ENCODE data around the gene LEAP2. TPM values are rescaled to one million over a fixed set of nuclear protein-coding genes. Genes with fewer than 3 reads are reported as not detected.

The LEAP2 gene
- total RNA-seq, 1 experiment from 2014 or later: 1.1 TPM

DNA sequence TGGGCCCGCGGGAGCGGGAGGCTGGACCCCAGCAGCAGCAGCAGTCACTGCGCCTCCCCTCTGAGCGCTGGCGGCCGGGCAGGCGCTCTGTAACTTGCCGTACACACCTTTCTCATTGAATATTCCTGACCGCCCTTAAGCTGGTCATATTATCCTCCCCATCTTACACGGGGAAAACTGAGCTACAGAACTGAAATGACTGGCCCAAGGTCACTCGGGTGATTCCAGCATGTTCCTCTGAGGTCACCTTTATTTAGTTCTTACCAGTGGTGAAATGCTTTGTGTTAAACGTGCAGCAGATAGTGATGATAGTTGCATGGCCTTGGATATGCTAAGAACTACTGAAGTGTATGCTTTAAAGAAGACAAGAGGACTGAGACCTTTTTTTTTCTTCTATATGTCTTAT lies 6.4 kb upstream of the LEAP2 start:
- in situ Hi-C loops (cut with HindIII; ENCODE audit: low pct_unique_long_range_greater_than_20kb, low sequenced_read_pairs): no loop called here
- DNase-seq (ENCODE audit: low read depth, low spot score): no peak

DNA sequence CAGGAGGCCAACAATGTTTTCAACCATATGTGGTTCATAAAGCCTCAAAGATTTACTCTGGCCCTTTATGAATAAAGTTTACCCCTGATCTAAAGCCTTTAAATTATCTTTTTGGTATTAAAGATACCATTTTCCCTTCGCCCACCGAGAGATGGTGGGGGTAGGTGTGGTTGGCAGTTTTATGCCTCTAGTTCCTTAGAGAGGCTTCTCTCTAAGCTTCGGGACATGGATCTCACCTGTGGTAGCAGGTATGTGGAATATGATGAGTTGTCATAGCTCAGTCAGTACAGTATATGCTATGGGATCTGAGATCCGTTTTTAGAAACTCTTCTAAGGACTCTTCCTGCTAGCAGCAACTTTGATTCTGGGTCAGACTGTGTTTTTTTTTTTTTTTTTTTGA lies 4.7 kb upstream of the LEAP2 start:
- in situ Hi-C loops (cut with HindIII; ENCODE audit: low pct_unique_long_range_greater_than_20kb, low sequenced_read_pairs): no loop called here
- no peak for DNase-seq (ENCODE audit: low read depth, low spot score)

DNA sequence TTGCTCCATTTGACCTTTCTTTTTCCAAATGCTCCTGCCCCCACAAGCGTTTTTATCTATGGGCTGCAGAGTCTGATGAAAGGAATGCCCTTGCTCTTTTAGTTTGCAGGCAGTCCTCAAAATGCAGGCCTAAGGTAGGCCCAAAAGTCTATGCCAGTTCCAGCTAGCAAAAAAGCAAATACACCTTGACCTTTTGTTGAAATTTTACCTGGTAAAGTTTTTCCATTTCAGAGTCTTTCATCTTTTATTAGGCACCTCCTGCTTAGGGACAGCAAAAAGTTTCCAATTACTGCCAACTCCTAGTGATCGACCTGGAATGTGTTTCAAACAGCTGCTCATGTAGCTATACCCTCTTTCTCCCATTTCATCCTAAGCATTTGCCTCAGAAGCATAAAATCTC lies 2.7 kb upstream of the LEAP2 start:
- in situ Hi-C loops (cut with HindIII; ENCODE audit: low pct_unique_long_range_greater_than_20kb, low sequenced_read_pairs): no loop called here
- DNase-seq (ENCODE audit: low read depth, low spot score): no peak

DNA sequence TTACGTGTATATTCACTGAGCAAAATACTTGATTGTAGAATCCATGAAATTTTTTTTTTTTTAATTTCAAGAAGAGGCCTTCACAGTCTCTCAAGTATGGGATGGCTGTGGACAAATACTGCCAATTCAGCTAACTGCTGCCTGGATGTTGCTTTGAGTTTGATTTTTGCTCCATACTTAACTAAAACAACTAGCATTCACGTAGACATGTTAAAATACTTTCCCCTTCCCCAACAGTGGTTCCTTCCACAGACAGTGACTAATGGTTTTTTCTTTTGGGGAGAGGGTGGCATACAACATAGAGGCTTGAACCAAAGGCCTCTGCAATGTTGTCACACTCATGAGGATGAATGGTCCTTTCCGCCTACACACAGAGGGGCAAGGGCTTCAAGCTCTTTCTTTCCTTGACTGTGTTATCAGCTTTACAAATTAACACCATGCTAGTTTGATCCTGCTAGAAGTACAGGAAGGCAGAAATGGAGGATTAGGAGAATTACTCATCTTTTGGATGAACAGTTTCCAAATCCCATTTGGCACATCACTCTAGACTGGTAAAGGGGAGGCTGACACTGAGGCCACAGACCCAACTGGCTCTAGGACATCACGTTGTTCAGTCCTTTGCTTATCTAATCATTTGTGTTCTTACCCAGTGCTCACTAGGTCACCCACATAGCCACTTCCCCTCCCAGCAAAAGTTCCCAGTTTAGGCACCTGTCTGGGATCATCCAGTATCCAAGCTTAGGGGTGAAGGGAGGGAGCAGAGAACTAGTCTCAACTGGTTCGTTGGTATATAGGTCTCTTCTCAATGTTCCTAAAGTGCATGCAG lies 1.8 kb upstream of the LEAP2 start:
- in situ Hi-C loops (cut with HindIII; ENCODE audit: low pct_unique_long_range_greater_than_20kb, low sequenced_read_pairs): no loop called here
- no peak for DNase-seq (ENCODE audit: low read depth, low spot score)

DNA sequence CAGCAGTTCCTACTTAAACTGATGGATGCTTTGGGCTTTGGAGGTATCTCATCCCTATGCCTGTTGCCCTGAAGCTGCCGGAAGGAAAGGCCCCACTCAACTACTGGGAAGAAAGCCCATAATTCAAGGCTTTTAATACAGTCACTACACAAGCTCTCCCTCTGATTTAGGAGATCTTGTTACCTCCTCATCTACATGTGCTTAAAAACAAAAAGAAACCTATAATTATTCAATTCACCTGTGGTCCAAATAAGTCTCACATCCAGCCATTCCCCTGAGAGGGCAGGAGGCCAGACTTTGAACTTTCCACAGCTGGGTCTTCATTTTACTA lies 715 bp upstream of the LEAP2 start:
- in situ Hi-C loops (cut with HindIII; ENCODE audit: low pct_unique_long_range_greater_than_20kb, low sequenced_read_pairs): no loop called here
- DNase-seq (ENCODE audit: low read depth, low spot score): no peak

DNA sequence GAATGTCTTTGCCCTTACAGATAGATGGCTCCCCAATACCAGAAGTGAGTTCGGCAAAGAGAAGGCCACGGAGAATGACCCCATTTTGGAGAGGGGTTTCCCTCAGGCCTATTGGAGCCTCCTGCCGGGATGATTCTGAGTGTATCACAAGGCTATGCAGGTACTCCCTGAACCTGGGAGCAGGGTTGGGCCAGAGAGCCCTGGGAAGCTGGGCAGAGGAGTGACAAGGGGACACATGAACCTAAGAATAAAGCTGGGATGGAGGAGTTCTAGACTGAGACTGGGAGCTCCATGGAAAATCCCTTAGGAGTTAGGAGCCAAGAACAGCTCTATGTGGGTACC lies 433 bp downstream of the LEAP2 start:
- in situ Hi-C loops (cut with HindIII; ENCODE audit: low pct_unique_long_range_greater_than_20kb, low sequenced_read_pairs): no loop called here

DNA sequence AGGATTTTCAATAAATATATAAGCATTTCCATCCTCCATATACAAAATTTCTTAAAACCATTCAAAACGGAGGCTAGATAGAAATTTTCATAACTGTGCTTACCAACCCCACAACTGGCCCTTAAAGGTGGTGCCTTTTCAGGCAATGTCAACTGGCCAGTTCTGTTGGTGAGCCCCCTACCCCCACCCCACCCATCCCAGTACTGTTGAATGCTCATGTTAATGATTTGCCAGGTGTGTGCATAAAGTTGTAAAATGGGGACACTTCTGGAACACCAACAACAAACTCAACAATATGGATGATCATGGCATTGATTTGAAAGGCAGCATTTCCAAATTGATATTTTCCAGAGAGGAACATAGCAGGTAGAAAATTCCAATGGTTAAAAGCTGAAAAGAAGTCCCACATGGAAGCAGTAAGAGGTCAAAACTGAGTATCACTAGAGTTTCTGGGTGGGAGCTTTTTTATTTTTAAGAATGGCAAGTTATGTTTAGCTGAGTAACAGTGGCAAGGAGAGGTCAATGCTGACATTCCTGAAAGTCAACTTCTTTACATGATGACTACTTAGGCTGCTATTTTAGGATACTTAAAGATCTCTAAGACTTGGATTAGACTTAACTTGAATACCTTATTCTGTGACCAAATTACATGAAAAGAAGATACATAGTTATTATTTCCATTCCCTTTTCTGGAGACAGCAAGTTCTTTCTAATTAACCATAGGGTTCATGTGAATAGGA lies 2.7 kb downstream of the LEAP2 start:
- DNase-seq (ENCODE audit: low read depth, low spot score): no peak
- in situ Hi-C loops (cut with HindIII; ENCODE audit: low pct_unique_long_range_greater_than_20kb, low sequenced_read_pairs): no loop called here

More for the DNA sequence above, 433 bp downstream of the LEAP2 start:
- DNase-seq (ENCODE audit: low read depth, low spot score): no peak

DNA sequence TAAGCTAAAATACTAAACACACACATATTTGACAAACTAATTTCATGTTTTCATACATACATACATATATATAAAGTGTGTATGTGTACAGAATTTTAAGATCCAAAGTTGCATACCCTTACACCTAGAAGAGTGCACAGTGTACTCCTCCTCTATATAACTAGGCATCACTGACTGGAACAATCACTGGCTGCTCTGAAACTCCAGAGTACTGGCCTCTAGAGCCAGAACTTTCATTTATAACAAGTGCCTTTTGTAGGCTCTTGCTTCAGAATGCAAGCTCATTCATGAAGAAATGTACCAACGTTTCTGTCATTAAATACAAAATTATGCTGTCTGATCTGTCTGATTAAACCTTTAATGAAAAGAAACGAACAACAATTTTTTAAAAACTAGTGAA lies 4.0 kb downstream of the LEAP2 start:
- in situ Hi-C loops (cut with HindIII; ENCODE audit: low pct_unique_long_range_greater_than_20kb, low sequenced_read_pairs): no loop called here

DNA sequence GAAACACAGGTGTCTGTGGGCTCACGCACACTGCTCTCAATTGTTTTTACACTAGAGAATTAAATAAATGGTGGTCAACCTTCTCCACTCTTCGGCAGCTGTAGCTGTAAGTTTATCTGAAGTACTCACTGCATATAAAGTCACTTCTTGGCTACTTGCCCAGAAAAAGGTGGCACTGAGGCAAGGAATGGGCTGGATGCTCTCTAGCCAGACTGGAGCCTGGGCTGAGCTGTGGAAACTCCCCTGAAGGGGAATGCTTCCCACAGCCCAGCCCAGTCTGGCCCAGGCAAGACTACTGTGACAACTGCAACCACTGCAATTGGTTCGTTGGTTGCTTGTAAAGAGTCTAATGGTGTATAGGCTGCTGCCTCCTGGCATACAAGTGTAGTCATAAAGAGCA lies 4.5 kb downstream of the LEAP2 start:
- in situ Hi-C loops (cut with HindIII; ENCODE audit: low pct_unique_long_range_greater_than_20kb, low sequenced_read_pairs): no loop called here
- no peak for DNase-seq (ENCODE audit: low read depth, low spot score)

More for the DNA sequence above, 4.0 kb downstream of the LEAP2 start:
- no peak for DNase-seq (ENCODE audit: low read depth, low spot score)

DNA sequence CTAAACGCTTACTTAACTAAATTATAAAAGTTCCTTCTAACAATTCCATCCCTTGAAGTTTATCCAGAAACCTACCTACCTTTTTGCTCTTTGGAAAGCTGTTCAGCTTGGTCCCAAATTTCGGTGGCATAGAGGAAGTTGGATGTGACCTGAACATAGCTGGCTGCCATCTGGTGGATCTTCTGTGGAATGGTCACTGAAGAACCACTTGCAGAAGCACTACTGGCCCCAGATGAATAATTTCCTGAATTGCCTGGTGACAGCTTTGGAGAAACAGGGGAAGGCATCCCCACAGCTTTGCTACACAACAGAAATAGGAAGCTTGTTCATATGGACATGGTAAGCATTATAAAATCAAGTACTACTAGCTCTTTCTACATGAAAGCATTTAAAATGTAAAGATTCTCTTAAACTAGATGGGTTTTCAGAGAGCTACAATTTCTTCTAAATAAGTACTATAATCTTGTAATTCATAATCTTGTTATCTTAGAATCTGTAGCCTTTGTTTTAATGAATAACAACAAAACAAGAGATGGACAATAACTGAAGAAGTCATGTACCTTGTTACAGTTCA lies 9.9 kb downstream of the LEAP2 start:
- in situ Hi-C loops (cut with HindIII; ENCODE audit: low pct_unique_long_range_greater_than_20kb, low sequenced_read_pairs): no loop called here
- DNase-seq (ENCODE audit: low read depth, low spot score): peak; percentile 83

DNA sequence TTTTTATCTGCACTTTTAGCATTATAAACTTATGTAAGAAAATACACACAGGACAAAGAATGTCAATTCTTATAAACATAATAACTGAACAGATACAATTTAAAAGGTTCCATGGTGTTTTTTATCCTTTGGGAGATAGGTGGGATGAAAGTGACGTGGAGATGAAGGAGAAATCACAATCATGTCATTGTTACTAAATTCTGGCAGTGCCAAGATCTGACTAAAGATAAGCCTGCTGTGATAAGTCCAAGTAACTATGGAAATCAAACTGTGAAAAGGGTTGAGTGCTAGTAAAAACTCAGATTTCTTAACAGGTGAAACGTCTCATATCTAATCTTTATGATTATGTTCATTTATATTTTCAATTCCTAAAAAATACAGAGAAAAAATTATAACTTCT lies 11.1 kb downstream of the LEAP2 start:
- in situ Hi-C loops (cut with HindIII; ENCODE audit: low pct_unique_long_range_greater_than_20kb, low sequenced_read_pairs): no loop called here
- DNase-seq (ENCODE audit: low read depth, low spot score): peak; percentile 33

DNA sequence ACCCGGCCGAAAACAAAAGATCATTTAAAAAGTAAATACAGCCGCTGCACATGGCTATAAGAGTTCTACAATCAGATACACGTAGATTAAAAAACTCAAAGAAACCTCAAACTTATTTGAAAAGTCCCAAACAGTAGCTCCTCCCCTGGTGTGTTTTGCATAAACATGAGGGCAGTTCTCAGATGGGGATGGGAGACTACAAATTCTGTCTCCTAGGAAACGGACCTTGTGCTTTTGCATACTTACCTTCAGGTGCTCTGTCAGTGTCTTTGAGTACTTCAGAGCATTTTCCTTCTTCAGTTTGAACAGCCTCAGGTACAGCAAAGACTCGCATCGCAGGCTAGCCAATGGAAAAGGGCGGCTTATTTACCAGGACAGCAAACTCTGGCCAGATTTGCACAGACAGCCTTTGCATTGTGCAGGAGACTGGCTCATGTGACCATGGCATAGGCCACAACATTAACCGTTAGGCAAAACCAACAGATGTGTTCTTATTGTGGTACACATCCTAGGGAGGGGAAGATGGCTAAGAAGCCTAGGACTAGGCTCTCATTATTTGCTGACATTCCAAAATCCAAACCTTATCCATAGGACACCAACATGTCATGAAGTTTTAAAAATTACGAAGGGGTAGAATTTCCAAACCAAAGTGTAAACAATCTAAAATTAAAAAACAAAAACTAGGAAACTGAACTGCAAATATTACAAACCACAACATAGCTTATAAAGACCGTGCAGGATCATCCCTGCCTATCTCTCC lies 12.8 kb downstream of the LEAP2 start:
- in situ Hi-C loops (cut with HindIII; ENCODE audit: low pct_unique_long_range_greater_than_20kb, low sequenced_read_pairs): no loop called here
- DNase-seq (ENCODE audit: low read depth, low spot score): peak; percentile 87

DNA sequence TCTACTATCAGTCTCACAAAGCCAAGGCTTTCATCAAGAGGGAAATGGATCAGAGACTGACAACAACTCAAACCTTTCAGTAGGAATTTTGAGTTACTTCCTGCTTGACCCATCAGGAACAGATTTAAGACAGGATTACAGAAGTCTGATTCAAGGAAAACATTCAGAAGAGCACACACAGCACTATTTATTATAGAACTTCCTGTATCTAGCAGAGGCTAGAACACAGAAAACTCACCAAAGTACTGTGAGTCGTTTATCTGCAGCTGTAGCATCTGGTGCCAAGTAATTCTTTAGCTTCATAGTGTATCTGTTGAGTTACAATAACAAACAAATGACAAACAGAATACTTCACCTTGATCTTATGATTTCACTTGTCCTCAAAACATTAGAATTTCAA lies 13.8 kb downstream of the LEAP2 start:
- in situ Hi-C loops (cut with HindIII; ENCODE audit: low pct_unique_long_range_greater_than_20kb, low sequenced_read_pairs): no loop called here
- DNase-seq (ENCODE audit: low read depth, low spot score): peak; percentile 54

DNA sequence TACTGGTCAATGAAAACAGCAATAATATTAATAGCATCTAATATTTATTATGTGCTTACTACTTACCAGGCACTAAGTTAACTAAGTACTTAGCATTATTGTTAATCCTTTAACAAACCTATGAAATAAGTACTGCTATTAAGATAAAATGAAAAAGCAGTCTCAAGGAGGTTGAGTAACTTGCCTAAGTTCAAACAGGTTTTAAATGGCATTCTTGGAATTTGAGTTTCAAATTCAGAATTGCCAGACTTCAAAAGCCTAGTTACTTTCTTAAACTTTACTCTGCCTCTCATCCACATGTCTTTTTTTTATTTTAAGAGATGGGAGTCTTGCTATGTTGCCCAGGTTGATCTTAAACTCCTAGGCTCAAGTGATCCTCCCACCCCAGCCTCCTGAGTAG lies 16.0 kb downstream of the LEAP2 start:
- in situ Hi-C loops (cut with HindIII; ENCODE audit: low pct_unique_long_range_greater_than_20kb, low sequenced_read_pairs): no loop called here

DNA sequence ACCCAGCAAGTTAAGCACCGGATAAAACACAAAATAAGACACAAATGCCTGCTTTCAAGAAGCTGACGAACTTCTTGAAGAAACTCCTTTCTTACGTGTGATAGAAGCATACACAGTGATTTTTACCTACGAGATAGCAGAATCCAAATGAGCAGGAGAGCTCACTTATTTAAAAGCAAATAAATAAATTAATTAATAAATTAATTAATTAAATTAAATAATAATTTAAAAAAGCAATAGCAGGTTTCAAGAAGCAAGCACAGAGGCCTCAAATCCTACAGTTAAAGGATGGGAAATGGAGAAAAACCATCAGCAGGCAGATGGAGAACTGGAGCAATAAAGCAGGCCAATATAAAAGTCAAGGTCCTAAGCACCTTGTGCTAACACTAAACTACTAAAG lies 17.3 kb downstream of the LEAP2 start:
- in situ Hi-C loops (cut with HindIII; ENCODE audit: low pct_unique_long_range_greater_than_20kb, low sequenced_read_pairs): no loop called here
- no peak for DNase-seq (ENCODE audit: low read depth, low spot score)

More for the DNA sequence above, 16.0 kb downstream of the LEAP2 start:
- DNase-seq (ENCODE audit: low read depth, low spot score): no peak

DNA sequence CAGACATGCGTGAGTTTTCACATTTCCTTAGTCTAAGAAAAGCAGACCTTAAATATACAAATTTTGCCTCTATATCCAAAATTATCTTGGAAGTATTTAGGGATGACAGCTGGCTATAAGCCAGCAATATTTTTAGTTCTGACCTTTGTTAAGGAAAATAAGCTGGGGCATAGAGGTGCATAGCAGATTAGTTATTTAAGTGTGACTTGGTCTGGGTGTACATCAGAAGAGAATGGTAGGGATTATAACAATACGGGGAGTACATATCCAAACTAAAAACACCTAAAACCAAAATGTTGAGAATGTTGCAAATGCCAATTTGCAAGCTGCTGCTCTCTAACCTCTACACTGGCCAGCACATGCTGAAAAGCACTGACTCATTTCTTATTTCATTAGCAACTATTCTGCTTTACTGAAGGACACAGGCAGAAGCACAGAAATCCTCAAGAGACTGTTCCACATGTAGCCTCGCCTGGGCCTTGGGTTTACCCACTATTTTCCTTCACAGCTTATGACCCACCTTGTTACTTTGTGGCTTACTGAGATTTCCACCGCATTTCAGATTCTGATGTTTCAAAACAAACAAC lies 22.3 kb downstream of the LEAP2 start:
- no peak for DNase-seq (ENCODE audit: low read depth, low spot score)
- in situ Hi-C loops (cut with HindIII; ENCODE audit: low pct_unique_long_range_greater_than_20kb, low sequenced_read_pairs): no loop called here

DNA sequence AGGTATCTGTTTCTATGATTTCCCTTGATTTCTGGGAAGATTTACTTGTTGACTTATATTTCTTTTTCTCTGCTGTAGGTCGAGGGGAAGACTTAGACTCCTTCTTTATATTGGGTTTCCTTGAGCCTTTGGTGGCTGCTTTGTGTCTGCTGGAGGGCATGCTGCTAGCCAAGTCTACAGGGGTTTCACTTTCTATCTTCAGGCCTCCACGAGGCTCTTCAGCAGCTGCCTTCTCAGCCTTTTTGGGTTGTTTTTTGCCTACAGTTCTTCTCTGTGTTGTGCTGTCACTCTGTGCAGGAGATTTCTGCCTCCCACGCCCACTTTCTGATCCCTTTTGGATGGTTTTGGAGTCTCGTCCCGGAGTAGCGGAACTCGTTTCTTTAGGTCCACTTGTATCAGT lies 23.2 kb downstream of the LEAP2 start:
- in situ Hi-C loops (cut with HindIII; ENCODE audit: low pct_unique_long_range_greater_than_20kb, low sequenced_read_pairs): no loop called here

DNA sequence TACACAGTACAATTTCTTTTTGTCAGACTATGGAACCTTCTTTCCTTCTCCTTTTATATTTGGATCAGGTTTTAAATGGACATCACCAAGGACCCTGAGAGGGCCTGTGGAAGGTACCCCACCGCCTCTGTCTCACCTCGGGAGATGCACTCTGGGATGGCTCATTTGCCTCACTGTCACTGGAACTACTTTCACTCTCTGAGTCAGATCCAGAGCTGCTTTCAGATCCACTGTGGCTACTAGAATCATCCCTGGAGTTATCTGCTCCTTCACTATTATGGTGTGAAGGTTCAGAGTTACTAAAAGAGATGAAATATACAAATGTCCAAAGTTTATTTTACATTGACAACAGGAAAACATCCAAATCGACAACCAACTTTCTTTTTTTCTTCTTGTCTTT lies 24.6 kb downstream of the LEAP2 start:
- in situ Hi-C loops (cut with HindIII; ENCODE audit: low pct_unique_long_range_greater_than_20kb, low sequenced_read_pairs): no loop called here
- DNase-seq (ENCODE audit: low read depth, low spot score): no peak

More for the DNA sequence above, 23.2 kb downstream of the LEAP2 start:
- DNase-seq (ENCODE audit: low read depth, low spot score): no peak

Measured in SK-MEL-5 (cell line).